ENCODE measurements around the gene ACSM2A.
"Not testable (repeated sequence)": the region's sequence is repeated elsewhere in the genome, so short reads cannot be mapped to it uniquely, and the experiment has no call there.

- not testable (repeated sequence) for TF ChIP-seq YBX1 (IDR thresholded peaks at IDR 0.05); POLR2A (conservative IDR thresholded peaks at IDR 0.05)
Observed at GRCh38 chr16:20459227-20459626, 7.9 kb downstream of the ACSM2A start.

Data from K562 (cell line).